ENCODE data around the gene DHX36.

DHX36 gene

DNA sequence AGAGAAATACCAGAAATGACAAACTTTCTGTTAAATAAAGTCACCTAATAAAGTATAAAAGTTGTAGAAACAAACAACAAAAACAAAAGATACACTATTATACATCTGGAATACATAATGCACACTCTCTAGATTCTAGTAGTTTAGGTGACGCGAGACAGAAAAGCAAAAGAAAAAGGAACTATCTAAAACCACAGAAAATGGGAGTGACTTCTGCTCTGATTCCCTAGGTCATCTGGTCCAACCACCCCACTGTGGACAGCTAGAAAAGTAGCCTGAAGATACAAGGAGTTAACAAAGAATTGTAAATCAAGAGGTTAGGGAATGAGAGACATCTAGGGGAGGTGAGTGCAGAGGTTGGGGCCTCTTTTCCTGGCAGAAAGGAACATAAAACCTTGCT, 39.1 kb downstream of the DHX36 start:
- FAIRE-seq = peak; percentile 82

DNA sequence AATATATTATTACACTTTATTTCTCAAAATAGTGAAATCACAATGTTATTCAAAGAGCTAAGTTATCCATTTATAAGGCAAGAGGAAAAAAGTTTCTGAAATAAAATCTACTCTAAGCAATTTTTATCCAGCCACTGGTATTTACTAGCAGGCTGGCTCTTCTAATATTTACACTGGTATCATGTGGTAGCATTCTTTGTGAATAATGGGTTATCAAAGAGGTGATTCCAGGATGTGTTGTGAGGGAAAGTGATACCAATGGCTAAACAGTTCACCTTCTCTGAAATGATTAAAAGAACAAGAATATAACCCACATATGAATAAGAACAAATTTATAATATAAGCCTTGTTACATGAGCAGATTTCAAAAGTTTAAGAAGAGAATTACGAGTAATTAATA, 44.1 kb downstream of the DHX36 start:
- peak; percentile 96 for FAIRE-seq

DNA sequence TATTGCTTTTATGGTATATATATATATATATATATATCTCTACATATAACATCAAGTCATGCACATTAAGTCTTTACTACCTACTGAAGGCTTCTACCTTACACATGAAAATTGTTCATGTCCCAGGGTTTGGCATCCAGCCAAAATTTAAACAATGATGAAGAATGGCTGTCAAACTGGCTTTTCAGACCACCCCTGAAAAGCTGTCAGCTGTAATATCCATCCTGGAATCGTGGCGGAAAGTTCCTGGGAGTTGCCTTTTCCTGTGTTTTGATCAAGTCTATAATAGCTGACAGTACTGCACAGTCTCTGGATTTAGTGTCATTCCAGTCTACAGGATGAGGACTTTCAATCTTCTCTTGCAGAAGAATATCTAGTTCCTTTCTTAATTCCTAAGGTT, 48.3 kb downstream of the DHX36 start:
- no peak for FAIRE-seq

DNA sequence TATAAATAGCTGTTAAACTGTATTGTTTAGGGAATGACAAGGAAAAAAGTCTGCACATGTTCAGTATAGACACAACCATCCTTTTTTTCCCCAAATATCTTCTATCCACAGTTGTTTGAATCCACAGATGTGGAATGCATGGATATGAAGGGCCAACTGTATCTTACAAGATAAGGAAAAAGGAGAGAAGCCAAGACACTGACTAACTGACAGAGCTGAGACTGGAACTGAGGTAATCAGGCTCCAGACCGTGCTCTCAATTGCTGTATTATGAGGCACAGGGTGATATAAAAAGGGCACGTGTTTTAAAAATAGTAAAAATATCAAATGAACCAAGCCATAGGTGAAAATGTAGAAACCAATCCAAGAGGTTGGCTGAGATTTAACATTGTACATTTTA, 49.0 kb downstream of the DHX36 start:
- no peak for FAIRE-seq

DNA sequence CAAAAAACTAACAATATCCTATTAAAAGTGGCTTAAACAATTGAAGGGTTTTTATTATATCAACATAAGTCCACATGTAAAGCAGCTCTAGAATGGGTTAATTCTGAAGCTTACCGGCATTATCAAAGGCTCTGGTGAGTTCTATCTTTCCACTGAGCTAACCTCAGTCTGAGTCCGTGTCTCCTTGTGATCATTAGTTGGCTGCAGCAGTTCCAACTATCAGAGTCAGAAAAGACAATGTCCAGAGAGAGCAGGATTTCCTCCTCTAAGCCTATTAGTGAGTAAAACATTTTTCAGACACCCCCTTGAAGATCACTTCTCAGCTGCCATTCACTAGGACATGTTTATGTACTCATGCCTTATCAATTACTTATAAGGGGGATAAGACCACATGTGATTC, 49.9 kb downstream of the DHX36 start:
- no peak for FAIRE-seq

DNA sequence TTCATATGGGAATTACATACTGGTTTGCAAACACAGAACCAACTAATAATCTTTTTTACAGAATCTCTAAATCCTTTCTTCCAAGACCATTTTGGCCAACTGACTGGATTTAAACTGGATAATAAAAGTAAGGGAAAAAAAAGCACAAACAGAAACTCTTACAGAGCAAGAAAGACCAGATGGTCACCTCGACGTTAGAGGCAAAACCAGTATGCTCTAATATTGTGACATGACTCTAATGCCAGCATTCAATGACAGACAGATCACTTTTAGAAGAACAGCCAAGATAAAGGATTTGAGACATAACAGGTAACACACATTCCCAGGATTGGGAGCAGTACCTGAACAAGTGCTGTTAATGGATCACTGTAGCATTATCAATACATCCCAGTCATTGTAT, 50.9 kb downstream of the DHX36 start:
- no peak for FAIRE-seq

DNA sequence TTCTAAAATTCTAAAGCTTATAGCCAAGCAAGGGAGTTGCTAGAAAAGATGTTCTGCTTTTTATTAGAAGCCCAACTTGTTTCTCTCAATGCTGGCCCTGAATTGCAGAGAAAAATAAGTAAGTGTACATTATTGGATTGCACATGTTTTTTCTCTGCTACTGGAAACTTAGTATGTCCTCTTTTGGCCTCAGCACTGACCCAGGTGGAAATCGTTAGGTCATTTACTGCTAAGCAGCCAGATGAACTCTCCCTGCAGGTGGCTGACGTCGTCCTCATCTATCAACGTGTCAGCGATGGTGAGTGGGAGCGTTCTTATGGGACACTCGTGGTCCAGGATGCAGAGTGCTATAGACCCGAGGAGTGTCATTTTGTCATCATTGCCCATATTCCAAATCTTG, 69.8 kb downstream of the DHX36 start:
- no peak for FAIRE-seq

DNA sequence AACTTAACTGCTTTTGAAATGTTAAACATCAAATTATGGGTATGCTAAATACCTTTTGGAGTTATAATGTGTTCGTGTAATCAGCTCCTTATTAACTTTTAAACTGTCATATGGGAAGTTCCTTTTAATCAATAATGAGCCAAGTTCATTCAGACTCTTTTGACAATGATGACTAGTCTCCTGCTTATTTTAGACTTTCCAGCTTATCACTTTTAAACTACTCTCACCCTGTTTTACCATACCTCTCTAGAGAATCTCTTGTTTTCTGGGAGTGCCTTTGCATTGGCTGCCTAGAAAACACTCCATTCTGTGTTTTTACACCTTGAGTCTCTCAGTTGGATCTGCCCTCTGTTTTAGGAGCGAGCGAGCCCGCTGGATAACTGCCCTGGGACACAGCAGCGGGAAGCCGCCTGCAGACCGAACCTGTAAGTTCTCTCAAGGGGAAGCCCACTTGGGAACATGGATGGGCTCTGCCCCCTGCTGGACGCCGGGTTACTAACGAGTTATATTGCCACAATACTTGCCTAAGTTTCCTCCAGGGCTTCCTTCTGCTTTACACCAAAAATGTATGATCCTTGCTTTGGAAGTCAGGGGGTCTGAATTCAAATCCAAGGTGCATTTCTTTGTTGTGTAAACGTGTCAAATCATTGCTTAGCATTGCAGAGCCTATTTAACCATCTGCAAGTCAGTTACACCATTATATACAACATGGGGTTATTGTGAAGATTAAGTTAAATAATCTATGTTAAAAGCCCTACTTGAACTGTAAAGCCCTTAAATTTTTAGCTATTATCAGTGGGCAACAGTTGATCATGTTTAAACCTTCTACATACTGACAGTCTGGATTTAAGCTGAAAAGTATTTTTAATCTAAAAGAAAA, 71.3 kb downstream of the DHX36 start:
- peak; percentile 82 for FAIRE-seq

DNA sequence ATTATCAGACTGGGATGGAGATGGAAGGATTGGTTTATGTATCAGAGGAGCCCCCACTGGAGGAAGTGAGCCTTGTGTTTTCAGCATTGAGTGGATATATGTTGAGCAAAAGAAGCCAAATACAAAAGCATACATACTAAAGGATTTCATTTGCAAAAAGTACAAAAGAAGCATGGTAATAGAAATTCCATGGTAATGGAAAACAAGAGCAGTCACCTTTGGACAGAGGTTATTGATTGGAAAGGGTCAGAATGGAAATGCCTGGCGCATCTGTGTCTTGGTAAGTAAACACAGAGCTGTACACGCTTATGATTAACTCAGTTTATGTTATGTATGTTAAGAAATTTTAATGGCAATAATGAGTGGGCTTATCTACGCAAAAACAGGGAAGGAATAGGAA, 72.7 kb downstream of the DHX36 start:
- FAIRE-seq = no peak

DNA sequence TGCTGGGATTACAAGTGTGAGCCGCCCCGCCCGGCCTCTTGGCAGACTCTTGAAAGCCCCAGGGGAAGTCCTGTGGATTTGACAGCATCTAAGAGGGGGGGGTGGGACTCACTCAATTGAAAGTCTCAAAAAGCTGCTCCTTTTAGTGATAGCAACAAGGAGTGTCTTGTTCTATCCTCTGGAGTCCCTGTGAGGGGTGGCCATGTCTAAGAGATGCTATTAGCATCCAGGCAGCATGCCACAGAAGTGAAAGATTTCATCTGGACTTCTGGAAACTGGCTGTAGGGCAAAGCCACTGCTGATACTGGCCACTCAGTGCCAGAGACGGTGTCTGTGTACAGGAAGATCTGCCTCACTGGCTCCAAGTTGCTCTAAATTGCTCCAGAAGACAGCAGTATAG, 74.0 kb downstream of the DHX36 start:
- no peak for FAIRE-seq

DNA sequence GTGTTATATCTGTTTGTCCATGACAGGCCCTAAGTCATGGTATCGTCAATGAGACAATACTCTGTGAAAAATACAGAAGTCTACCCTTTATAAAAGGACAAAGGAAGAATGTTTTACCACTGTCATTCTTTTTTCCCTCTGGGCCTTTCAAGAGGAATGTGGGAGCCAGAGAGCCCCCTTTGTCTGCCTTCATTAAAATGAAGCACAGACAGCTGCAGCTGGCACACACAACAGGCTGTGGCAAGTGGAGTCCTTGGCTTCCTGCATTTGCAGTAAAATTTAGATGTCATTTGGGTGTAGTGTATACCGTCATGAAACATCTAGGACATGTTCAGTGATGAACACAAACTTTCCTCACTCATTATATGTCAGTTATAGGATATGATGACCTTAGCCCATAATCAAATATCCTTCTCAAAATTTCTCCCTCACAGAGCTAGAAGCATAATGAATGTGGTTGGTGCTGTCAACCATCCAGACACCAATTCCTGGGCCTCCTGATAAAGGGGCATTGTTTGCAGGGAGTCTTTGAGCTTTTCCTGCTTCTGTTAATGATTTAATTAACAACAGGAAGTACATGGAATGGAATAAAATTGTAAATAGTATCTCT, 76.4 kb downstream of the DHX36 start:
- FAIRE-seq = no peak

DNA sequence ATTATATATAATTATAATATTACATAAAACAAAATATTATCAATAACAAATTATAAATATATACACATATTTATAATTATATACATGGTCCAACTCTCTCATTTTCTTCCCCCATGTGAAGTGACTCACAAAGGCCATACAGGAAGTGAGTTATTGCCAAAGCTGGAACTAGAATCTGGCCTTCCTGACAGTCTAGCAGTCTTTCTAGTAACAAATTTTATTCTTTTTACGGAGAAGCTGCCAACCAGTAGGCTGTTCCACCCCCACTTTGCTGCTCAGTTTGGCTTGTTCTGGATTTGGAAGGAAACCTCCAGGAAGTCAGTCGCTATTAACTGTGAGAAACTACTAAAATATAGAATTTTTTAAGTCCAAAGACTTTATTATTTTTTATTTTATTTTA, 79.6 kb downstream of the DHX36 start:
- no peak for FAIRE-seq

DNA sequence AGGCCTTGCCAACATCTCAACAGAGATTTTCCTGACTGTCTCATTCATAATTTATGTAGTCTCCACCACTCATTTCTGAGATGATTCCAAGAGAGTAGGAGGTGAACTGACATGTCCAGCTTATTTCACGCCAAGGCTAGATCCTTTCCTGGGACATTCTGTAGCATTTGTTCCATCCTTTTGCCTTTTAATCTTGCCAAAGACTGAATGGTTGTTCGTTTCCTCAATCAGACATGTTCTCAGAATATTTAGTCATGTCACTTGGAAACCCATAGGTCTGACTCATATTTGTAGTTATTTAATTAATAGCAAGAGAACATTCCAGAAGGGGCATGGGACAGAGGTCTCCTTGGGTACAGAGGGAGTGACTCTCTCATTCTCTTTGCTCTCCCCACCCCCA, 80.9 kb downstream of the DHX36 start:
- FAIRE-seq = no peak

DNA sequence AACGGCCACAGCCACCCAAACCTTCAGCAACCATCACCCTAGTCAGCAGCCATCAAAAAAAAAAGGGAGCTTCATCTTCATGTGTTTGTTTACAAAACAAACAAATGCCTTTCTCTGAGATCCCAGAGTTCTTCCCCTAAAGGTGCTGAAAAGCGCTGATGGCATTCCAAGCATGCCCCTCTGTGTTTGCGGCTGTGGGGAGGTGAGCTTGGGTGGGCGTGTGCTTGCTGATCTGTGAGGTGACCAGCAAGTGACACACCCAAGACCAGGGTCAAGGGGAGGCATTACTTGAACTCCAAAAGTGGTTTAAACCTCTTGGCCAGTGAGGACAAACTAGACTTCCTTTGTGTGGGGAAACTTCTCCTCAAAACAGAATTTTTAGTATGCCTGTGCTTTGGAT, 81.5 kb downstream of the DHX36 start:
- FAIRE-seq = no peak

DNA sequence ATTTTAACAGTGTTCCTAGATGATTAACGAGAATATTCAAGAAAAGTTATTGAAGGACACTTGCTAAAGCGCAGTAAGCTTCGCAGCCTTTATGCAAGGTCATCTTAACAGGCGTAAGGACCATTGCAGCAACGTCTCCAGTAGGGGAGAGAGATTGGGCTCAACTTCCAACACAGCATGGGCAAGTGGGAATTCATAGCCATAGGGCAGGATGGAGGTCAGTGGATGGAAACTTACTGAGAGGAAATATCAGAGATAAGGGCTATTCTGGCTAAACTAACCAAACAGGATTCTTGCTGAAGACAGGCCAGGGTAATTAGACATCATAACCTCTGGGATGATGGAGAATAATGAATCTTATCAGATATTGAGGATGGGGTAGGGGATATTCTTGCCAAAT, 82.8 kb downstream of the DHX36 start:
- no peak for FAIRE-seq

DNA sequence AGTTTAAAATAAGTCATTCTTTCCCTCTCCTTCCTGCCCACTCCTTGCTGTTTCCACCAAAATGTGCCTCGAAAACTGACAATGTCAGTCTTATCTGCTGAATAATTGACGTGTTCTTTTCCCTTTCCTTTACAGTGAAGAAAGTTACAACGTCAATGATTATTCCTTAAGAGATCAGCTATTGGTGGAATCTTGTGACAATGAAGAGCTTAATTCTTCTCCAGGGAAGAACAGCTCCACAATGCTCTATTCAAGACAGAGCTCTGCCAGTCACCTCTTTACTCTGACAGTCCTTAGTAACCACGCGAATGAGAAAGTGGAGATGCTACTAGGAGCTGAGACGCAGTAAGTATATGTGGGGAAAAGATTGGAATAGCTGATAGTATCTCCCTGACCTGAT, 84.1 kb downstream of the DHX36 start:
- no peak for FAIRE-seq

DNA sequence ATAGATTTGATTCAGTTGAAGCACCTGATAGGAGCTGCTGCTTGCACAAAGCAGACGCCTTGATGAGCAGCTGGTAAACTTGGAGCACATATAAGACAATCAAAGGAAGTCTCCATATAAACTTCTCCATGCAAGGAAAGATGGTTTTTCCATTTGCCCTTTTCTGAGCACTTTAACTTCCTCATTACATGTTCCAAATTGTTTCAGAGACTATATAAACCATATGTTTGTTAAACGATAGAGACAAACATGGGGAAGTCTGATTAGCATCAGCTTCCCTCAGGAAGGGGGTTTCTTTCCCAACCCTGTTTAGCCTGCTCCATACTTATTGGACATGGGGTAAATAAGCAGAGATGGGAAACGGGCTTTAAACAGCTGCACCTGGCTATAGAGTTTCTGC, 88.0 kb downstream of the DHX36 start:
- FAIRE-seq = no peak

DNA sequence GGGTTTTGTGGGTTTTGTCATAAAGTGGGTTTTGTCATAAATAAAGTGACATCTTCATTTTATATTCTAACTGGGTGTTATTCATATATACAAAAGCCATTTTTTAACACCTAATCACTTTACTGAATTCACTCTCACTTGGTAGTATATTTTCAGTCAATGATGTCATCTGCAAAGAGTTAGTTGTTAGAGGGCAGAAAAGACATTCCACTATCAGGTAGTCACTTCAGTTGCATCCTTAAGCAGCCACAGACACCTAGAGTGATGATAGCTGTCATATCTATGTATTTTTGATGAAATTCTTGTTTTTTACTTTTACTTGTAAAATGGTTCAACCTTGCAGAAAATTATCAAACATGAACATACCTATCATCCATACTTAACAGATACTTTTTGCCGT, 89.0 kb downstream of the DHX36 start:
- FAIRE-seq = no peak

DNA sequence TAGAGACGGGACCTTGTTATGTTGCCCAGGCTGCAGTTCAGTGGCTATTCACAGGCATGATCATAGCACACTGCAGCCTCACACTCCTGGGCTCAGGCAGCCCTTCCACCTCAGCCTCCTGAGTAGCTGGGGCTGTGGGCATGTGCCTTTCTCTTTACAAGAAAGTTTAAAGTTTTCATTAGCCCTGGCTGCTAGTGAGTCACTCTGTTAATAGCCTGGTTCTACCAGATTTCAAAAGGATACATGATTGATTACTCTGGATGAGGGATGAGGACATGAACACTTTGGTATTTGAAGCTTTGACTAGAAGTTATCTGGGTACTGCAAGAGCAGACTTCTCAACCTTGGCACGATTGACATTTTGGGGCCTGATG, 95.1 kb downstream of the DHX36 start:
- FAIRE-seq = no peak

DNA sequence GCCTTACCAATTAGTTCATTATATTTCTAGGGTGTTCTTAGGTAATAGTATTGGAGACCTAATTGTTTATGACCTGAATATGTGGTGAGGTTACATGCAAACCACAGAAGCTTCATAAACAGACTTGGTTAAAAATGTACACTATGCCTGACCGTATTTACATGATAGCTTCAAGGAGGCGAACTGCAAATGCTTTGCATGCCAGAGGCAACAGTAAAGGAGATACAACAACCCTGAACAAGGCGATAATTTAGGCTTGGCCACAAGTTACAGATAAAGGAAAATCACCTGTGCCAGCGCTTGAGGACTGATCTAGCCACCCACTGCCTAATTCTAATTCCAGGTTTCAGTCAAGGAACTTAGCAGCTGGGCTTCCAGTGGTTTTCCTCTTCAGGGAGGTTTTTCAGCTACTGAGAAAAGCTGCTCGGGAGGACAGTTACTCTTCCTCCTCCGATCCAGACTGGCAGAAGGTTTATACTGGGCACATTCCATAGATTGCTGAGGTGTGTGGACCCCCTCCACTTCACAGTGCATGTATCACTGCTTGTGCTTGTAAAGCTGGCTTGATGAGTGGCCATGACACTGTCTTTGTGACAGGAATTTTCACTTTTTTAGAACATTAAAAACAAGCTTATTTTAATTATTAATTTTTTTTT, 95.6 kb downstream of the DHX36 start:
- FAIRE-seq = no peak

DNA sequence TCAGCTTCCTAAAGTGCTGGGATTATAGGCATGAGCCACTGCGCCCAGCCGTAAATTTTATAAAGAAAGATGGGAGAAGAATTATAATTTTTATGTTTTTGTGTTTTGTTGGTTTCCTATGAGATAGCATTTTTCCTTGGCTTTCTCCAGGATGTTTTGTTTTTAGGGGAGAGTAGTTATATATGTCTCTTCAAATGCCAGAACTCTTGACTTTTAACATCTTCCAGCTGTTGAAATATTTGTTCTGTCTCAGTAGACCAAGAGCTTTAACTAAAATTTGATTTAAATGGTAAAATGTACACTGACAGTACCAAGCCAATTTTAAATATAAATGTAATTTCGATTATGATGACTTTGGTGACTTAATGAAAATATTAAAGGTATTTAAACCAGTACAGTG, 96.8 kb downstream of the DHX36 start:
- no peak for FAIRE-seq

DNA sequence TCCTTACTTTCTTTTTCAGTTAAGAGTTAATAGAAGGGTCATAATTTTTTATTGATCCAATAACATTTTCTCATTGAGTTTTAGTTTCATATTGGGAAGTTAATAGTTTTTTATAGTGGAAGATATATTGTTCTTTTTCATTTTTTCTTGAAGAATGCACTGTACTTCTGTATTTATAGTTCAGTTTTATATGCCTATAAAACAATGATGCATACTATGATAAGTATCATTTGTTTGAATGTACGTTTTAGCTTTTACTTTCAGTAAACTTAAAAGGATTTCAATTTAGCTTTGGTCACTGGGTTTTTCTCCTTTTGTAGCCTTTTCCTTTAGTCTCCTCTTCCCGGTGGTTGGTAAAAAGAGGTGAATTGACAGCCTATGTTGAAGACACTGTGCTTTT, 98.8 kb downstream of the DHX36 start:
- no peak for FAIRE-seq

DNA sequence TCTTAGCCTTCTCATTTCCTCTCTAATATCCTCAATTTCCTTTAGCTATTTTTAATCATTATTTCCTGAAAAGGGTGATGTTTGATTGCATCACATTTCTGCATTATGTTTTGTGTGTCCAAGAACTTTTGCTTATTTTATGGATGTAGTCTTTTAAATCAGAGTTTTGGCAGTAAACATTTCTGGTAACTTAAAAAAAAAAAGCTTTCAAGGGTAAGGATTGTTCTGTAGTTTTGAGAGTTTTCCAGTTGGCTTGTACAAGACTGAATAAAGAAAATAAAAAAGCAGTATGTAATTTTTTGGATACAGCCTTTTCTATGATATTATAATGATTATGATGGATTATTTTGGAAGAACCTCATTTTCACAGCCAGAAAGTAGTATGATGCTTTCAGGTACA, 99.4 kb downstream of the DHX36 start:
- no peak for FAIRE-seq

DNA sequence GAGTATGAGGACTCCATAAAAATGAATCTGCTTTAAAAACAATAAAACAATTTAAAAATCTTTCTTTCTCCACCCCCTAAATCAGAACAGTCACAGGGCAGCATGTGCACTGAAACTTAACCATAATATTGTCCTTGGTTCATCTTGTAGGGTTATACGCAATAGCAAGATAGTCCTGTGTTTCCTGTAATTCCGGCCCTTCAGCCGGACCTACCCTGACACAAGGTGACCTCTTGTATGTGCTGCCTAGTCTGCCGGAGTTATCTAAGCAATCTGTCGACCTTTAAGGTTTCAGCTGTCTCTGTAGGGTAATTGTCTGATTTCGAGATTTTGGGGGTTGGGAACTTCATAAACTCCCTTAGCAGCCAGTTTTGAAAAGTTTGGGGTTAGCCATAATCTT, 99.9 kb downstream of the DHX36 start:
- FAIRE-seq = no peak
